HEK293 (cell line): ENCODE data around the gene AKT3.

Experiments used
- CTCF ChIA-PET: fragments of 350-600 bp; formaldehyde crosslinking; extraction: SDS; loops from one replicate; lab custom pipeline; 2021; ENCODE audit warnings: antibody characterized with exemption; lab: Yijun Ruan, JAX
- POLR2A ChIA-PET: fragments of 300-600 bp; formaldehyde crosslinking; extraction: SDS; loops from one replicate; lab custom pipeline; 2020; ENCODE audit warnings: antibody characterized with exemption, inconsistent platforms; lab: Yijun Ruan, JAX
- H3K27ac ChIP-seq: fragments of 200-500 bp; sonication (Bioruptor generic); 2 replicates; pipeline ENCODE4 v1.5.1; 2014; ENCODE audit warnings: low read depth, low read length, control low read depth, inconsistent platforms; ENCODE audit errors: extremely low read depth
- H3K36me3 ChIP-seq, 2 experiments: fragments of 200-500 bp in 1 of 2; sonication (Bioruptor generic) in 1 of 2; 1 replicate in 1 of 2; 2 replicates in 1 of 2; pipeline ENCODE4 v1.5.1; 2014 to 2017; ENCODE audit warnings: inconsistent platforms in 2 of 2, low read length in 2 of 2; ENCODE audit not compliant: control insufficient read depth in 2 of 2, insufficient read depth in 1 of 2
- H3K4me1 ChIP-seq: fragments of 200-500 bp; sonication (Bioruptor generic); 2 replicates; pipeline ENCODE4 v1.5.1; 2014; ENCODE audit warnings: mild to moderate bottlenecking, low read length, inconsistent platforms; ENCODE audit not compliant: control insufficient read depth, insufficient read depth
- H3K4me3 ChIP-seq: 2 replicates; pipeline ENCODE4 v1.5.1; 2011; ENCODE audit warnings: low read depth, mild to moderate bottlenecking, control low read depth, low read length, moderate library complexity
- H3K9me3 ChIP-seq: fragments of 200-500 bp; sonication (Bioruptor generic); 2 replicates; pipeline ENCODE4 v1.5.1; 2014; ENCODE audit warnings: low read depth, low read length, inconsistent platforms; ENCODE audit not compliant: control insufficient read depth, insufficient read depth
- ATF2 ChIP-seq: fragments of 450-650 bp; formaldehyde crosslinking; IDR thresholded peaks from 2 replicates; pipeline ENCODE4 v1.5.1; 2016; ENCODE audit warnings: missing biosample characterization, missing genetic modification characterization, low read depth
- BCL6B ChIP-seq: fragments of 450-650 bp; formaldehyde crosslinking; IDR thresholded peaks from 2 replicates; pipeline ENCODE4 v1.5.1; 2017; ENCODE audit warnings: missing biosample characterization, missing genetic modification characterization
- KLF10 ChIP-seq: fragments of 450-650 bp; IDR thresholded peaks from 2 replicates; pipeline ENCODE4 v1.5.1; 2018; ENCODE audit warnings: missing biosample characterization, mild to moderate bottlenecking, missing genetic modification characterization
- KLF8 ChIP-seq: fragments of 450-650 bp; formaldehyde crosslinking; IDR thresholded peaks from 2 replicates; pipeline ENCODE4 v1.5.1; 2016; ENCODE audit warnings: missing biosample characterization, missing genetic modification characterization
- ZEB2 ChIP-seq: fragments of 450-650 bp; formaldehyde crosslinking; IDR thresholded peaks from 2 replicates; pipeline ENCODE4 v1.5.1; 2016; ENCODE audit warnings: missing biosample characterization, missing genetic modification characterization
- ZNF133 ChIP-seq: fragments of 450-650 bp; formaldehyde crosslinking; IDR thresholded peaks from 2 replicates; pipeline ENCODE4 v1.5.1; 2016; ENCODE audit warnings: missing biosample characterization, missing genetic modification characterization
- ZNF280C ChIP-seq: fragments of 450-650 bp; formaldehyde crosslinking; IDR thresholded peaks from 2 replicates; pipeline ENCODE4 v1.5.1; 2016; ENCODE audit warnings: missing biosample characterization, missing genetic modification characterization
- ZNF394 ChIP-seq: fragments of 450-650 bp; formaldehyde crosslinking; IDR thresholded peaks from 2 replicates; pipeline ENCODE4 v1.5.1; 2016; ENCODE audit warnings: missing biosample characterization, missing genetic modification characterization, mild to moderate bottlenecking, moderate library complexity, borderline replicate concordance
- ZNF488 ChIP-seq: fragments of 450-650 bp; formaldehyde crosslinking; IDR thresholded peaks from 2 replicates; pipeline ENCODE4 v1.5.1; 2016; ENCODE audit warnings: missing biosample characterization, missing genetic modification characterization
- ZNF549 ChIP-seq: fragments of 450-650 bp; IDR thresholded peaks from 2 replicates; pipeline ENCODE4 v1.5.1; 2018; ENCODE audit warnings: missing biosample characterization, missing genetic modification characterization, mild to moderate bottlenecking, inconsistent platforms, moderate library complexity
- ZNF558 ChIP-seq: fragments of 450-650 bp; formaldehyde crosslinking; IDR thresholded peaks from 2 replicates; pipeline ENCODE4 v1.5.1; 2016; ENCODE audit warnings: missing biosample characterization, missing genetic modification characterization
- ZNF621 ChIP-seq: fragments of 450-650 bp; formaldehyde crosslinking; IDR thresholded peaks from 2 replicates; pipeline ENCODE4 v1.5.1; 2017; ENCODE audit warnings: missing biosample characterization, missing genetic modification characterization
- ZNF629 ChIP-seq: fragments of 450-650 bp; formaldehyde crosslinking; IDR thresholded peaks from 2 replicates; pipeline ENCODE4 v1.5.1; 2017; ENCODE audit warnings: missing biosample characterization, missing genetic modification characterization
- ZNF701 ChIP-seq: fragments of 450-650 bp; formaldehyde crosslinking; IDR thresholded peaks from 2 replicates; pipeline ENCODE4 v1.5.1; 2016; ENCODE audit warnings: missing biosample characterization, missing genetic modification characterization
- ZNF776 ChIP-seq: fragments of 450-650 bp; formaldehyde crosslinking; IDR thresholded peaks from 2 replicates; pipeline ENCODE4 v1.5.0; 2017; ENCODE audit warnings: missing biosample characterization, missing genetic modification characterization, borderline replicate concordance

The AKT3 gene

GRCh38 chr1:243642936-243643335, 207.1 kb downstream of the AKT3 start:
- CTCF ChIA-PET, result no interaction called here
- TF ChIP-seq ZNF394 (tag by site-specific recombination), result no peak
- no peak for TF ChIP-seq KLF10 (tag by site-specific recombination)
- no peak for TF ChIP-seq ZNF701 (tag by site-specific recombination)
- TF ChIP-seq ATF2 (tag by site-specific recombination), result 0 out of 2 replicates have a peak, but pooled peaks have one; percentile 5
- no peak for TF ChIP-seq ZNF488 (tag by site-specific recombination)
- Histone ChIP-seq H3K9me3 (peaks cover 13% of the 10 kb centered on the region), H3K4me1 (peaks cover 2% of the 10 kb centered on the region; the same call in 1 of the 2 replicates), H3K27ac (no peak overlapping the region), H3K4me3 (no peak overlapping the region), H3K36me3 (peaks cover 8 to 13% of the 10 kb centered on the region in 2 experiments; a peak in 2 of 3 replicates)
- POLR2A ChIA-PET, result no interaction called here

GRCh38 chr1:243639027-243639658, 210.9 kb downstream of the AKT3 start:
- POLR2A ChIA-PET, result no interaction called here
- peaks cover 13% of the 10 kb centered on the region for H3K9me3 ChIP-seq
- TF ChIP-seq ZNF549 (0 out of 2 replicates have a peak, but pooled peaks have one; percentile 4), ZNF629 (tag by site-specific recombination) (no peak), ZNF776 (no peak), ZNF133 (tag by site-specific recombination) (no peak), KLF8 (no peak), BCL6B (tag by site-specific recombination) (no peak), ZNF621 (tag by site-specific recombination) (no peak), ZNF558 (peak; percentile 97), ZEB2 (tag by site-specific recombination) (no peak)
- TF ChIP-seq, all 188 proteins: peak for 2
- Histone ChIP-seq H3K4me3 (no peak overlapping the region), H3K4me1 (no peaks in the 10 kb centered on the region), H3K36me3 (peaks cover 5 to 9% of the 10 kb centered on the region in 2 experiments; a peak in 2 of 3 replicates), H3K27ac (no peak overlapping the region)
- CTCF ChIA-PET, result no interaction called here

GRCh38 chr1:243638186-243638585, 211.9 kb downstream of the AKT3 start:
- CTCF ChIA-PET, result no interaction called here
- POLR2A ChIA-PET, result no interaction called here
- H3K27ac ChIP-seq, result no peak overlapping the region
- TF ChIP-seq ZNF280C, result no peak
- TF ChIP-seq, all 188 proteins: peak for 0
- H3K4me3 ChIP-seq, result no peak overlapping the region
- H3K36me3 ChIP-seq, result peaks cover 5 to 13% of the 10 kb centered on the region in 2 experiments; a peak in 2 of 3 replicates
- peaks cover 13% of the 10 kb centered on the region for H3K9me3 ChIP-seq
- H3K4me1 ChIP-seq, result no peaks in the 10 kb centered on the region
